ENCODE results near the gene L1TD1.
"Not testable (repeated sequence)": the region's sequence is repeated elsewhere in the genome, so short reads cannot be mapped to it uniquely, and the experiment has no call there.

Gene L1TD1

GRCh38 chr1:62208087-62208486 lies 13.4 kb downstream of the L1TD1 start:
- DNase-seq, result no peak

DNA sequence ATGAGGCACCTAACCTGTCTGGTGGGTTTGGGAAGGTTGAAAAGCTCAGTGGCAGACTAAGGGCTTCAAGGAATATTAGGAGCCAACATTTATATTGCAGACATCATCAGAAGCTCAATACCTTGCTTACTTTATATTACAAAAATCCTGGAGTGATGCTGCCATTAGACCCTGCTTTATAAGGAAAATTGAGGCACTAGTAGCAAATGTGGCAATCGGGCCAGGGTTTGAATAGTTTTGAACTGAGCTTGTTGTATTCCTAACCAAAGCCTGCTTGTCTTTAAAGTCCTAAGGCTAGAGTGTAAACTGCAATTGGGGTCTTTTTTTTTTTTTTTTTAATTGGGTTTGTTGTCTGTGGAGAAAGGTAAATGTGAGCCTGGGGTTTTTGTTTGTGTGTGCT lies 14.3 kb downstream of the L1TD1 start:
- DNase-seq, result no peak

DNA sequence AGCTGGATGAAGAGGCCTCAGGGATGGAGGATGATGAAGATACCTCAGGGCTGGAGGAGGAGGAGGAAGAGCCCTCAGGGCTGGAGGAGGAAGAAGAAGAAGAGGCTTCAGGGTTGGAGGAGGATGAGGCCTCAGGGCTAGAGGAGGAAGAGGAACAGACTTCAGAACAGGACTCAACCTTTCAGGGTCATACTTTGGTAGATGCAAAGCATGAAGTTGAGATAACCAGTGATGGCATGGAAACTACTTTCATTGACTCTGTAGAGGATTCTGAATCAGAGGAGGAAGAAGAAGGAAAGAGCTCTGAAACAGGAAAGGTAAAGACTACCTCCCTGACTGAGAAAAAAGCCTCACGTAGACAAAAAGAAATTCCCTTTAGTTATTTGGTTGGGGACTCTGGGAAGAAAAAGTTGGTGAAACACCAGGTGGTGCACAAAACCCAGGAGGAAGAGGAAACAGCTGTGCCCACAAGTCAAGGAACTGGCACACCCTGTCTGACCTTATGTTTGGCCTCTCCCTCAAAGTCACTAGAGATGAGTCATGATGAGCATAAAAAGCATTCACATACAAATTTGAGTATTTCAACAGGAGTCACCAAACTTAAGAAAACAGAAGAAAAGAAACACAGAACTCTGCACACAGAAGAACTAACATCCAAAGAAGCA lies 15.4 kb downstream of the L1TD1 start:
- DNase-seq, result no peak

DNA sequence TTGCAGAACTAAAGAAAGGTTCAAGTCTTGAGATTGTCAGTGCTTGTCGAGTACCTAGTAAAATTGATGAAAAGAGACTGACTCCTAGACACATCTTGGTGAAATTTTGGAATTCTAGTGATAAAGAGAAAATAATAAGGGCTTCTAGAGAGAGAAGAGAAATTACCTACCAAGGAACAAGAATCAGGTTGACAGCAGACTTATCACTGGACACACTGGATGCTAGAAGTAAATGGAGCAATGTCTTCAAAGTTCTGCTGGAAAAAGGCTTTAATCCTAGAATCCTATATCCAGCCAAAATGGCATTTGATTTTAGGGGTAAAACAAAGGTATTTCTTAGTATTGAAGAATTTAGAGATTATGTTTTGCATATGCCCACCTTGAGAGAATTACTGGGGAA lies 16.3 kb downstream of the L1TD1 start:
- DNase-seq, result no peak

GRCh38 chr1:62212411-62212810 lies 17.8 kb downstream of the L1TD1 start:
- no peak for DNase-seq

DNA sequence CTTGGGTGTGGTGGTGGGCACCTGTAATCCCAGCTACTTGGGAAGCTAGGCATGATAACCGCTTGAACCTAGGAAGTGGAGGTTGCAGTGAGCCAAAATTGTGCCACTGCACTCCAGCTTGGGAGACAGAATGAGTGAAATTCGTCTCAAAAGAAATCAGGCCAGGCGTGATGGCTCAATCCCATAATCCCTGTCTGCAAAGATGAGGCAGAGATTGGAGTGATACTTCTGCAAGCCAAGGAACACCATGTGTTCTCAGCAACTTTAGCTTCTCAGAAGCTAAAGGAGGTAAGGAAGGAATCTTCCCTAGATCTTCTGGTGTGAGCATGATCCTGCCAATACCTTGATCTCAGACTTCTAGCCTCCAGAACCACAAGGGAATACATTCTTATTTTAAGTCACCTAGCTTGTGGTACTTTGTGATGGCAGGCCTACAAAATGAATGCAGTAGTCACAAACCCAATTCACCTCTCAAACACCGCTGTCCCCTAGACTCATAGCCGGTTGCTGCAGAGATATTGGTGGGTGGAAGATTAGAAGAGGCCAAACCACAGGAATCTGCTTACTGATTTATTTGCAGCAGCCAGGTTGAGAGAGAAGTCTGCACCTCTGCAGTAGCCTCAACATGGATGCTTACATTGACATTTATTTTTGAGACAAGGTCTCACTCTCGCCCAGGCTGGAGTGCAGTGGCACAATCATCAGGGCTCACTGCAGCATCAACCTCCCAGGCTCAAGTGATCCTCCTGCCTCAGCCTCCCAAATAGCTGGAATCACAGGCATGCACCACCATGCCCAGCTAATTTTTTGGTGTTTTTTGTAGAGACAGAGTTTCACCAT lies 18.6 kb downstream of the L1TD1 start:
- no peak for DNase-seq

DNA sequence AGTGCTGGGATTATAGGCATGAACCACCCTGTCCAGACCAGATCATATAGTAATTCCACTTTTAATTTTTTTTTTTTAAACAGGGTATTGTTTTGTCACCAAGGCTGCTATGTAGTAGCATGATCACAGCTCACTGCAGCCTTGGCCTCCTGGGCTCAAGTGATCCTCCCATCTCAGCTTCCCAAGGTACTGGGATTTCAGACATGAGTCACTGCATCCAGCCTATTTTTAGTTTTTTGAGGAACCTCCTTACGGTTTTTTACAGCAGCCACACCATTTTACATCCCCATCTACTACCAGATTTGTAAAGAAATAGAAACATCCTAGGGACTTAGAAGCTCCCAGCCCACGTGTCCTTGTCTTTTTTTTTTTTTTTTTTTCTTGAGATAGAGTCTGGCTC lies 24.0 kb downstream of the L1TD1 start:
- DNase-seq, result no peak

DNA sequence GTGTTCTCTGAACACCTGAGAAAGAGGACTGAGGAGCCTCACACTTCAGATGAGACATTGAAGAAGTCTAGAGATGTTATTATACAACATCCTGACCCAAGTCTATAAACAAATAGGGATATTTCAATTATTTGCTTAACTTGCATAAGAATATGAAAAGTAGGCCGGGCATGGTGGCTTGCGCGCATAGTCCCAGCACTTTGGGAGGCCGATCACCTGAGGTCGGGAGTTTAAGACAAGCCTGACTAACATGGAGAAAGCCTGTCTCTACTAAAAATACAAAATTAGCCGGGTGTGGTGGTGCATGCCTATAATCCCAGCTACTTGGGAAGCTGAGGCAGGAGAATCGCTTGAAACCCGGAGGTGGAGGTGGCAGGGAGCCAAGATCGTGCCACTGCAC lies 25.8 kb downstream of the L1TD1 start:
- DNase-seq, result not testable (repeated sequence)

- DNase-seq, result no peak
These were observed 26.5 kb downstream of the L1TD1 start for GRCh38 chr1:62221171-62221570.

GRCh38 chr1:62222321-62222720 lies 27.7 kb downstream of the L1TD1 start:
- DNase-seq, result no peak

DNA sequence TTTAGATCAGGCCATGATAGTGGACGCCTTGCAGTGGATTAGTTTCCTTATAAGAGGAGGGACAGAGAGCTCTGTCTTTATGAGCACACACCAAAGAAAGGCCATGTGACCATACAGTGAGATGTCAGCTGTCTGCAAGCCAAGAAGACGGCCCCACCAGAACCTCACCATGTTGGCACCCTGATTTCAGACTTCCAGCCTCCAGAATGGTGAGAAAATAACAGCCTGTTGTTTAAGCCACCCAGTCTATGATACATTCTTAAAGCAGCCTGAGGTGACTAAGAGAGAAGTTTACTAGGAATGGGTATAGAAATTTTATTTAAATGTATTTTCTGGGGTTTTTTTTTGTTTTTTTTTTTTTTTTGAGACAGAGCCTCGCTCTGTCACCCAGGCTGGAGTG lies 29.5 kb downstream of the L1TD1 start:
- DNase-seq, result no peak

DNA sequence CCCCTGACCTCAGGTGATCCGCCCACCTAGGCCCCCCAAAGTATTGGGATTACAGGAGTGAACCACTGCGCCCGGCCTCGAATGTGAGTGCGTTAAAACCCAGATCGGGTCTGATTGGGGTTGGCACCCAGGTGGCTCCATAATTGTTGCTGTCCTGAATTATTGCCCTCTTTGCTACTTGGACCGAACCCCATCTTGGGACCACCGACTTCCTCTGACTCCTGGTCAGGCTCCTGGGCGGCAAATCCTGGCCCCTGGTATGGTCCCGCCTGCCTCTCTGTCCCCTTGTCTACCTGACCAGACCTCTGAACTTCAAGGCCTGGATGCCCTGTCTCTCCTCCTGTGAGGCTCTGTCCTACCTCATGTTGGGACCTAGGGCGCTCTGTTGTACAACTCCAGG lies 32.8 kb downstream of the L1TD1 start:
- DNase-seq, result no peak

DNA sequence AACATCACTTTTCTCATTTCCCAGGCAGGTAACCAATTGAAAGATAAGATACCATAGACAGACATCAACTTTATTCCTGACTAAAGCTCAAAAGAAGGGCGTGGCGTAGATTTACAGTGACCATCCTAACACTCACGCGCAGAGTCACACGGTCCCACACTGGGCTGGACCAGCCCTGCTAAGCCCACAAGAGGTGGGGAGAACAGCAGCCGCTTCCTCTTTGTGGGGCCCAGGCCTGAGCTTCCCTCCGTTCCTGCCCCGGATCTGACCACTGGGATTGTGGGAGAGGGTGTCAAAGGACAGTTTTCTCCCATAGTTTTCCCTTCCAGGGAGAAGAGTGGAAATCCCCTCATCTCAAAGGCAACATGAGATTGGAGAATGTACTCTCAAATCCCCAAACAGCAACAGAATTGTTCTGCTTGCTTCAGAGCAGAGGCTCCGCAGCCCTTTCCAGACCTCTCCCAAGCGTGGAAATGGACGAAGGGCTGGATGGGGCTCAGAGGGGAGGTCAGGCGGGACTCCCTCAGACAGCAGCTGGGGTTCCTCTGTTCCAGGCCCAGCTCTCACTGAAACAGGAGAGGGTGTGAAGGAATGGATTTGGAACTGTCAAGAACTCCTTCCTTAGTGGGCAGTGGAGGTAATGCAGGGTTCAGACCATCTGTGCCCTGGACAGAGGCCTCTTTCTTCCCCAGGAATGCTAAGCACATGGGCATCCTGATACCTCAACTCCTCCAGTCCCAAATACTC lies 33.7 kb downstream of the L1TD1 start:
- DNase-seq, result no peak

DNA sequence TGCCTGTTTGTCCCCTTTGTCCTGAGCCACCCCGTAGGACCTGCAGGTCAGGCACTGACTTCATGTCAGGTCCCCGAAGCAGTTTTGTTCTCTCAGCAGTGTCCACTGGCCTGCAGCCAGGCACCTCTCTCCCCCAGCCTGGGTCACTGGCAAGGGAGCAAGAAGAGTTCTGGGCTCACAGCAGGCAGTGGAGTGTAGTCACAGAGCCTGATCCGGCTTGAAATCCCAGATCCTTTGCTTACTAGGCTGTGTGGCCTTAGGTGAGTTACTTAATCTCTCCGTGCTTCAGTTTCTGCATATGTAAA lies 34.2 kb downstream of the L1TD1 start:
- DNase-seq, result no peak

DNA sequence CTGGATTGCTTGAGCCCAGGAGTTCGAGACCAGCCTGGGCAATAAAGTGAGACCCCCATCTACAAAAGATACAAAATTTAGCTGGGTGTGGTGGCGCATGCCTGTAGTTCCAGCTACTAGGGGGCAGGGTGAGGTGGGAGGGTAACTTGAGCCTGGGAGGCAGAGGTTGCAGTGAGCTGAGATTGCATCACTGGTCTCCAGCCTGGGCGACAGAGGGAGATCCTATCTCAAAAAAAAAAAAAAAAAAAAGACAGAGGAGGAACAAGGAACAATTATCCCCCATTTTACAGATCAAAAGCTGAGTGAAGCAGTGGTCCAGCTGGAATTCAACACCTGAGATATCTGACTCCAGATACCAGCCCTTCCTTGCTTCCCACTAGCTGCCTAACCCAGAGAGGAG lies 34.8 kb downstream of the L1TD1 start:
- DNase-seq, result no peak

DNA sequence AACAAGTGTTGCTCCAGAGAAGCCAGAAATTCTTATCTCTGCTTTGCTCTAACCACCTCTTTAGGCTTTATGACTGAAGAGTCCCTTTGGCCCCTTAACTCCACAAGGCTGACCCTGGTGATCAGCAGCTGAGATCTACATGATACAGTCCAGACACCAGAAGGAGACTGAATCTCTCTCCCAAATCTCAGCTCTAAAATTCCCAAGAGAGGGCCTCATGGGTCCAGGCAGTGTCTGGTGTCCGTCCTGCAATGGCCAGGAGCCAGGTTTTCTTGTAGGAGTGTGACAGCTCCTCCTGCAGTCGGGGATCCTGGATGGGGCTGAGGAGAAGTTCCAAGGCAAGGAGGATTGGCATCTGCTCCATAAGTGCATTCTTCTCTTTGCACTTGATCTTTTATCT lies 35.3 kb downstream of the L1TD1 start:
- DNase-seq, result no peak

DNA sequence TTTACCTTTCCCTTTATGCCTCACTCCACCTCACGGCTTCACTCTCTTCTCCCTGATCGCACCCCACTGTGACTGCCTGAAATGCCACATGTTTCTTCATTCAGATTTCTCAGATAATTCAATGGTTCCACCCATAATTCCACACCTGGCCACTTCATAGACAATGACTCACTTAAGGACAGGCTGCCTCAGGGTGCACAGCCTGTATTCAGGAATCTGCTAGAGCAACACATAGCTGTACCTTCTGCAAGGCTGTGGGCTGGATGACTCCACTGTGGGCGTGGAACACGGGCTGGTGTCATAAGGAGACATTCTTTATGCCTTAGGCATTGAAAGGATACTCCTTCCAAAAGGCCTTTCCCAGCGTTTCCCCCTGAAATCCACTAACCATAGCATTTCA lies 36.1 kb downstream of the L1TD1 start:
- DNase-seq, result no peak

DNA sequence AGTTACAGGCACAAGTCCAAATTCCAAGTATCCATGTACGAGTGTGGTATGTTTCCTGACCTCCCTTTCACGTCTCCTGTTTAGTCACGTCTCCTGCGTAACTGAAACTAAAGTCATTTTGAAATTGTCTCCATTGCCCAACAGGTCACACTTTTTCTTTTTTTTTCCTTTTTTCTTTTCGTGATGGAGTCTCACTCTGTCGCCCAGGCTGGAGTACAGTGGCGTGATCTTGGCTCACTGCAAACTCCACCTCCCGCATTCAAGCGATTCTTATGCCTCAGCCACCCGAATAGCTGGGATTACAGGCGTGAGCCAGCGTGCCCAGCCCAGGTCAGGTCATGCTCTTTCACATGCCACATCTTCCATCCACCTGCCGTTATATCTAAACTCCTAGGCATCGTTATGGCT lies 38.2 kb downstream of the L1TD1 start:
- DNase-seq, result no peak

- no peak for DNase-seq
These were observed 39.3 kb downstream of the L1TD1 start for GRCh38 chr1:62233926-62234450.

GRCh38 chr1:62234688-62235087 lies 40.0 kb downstream of the L1TD1 start:
- DNase-seq, result no peak

DNA sequence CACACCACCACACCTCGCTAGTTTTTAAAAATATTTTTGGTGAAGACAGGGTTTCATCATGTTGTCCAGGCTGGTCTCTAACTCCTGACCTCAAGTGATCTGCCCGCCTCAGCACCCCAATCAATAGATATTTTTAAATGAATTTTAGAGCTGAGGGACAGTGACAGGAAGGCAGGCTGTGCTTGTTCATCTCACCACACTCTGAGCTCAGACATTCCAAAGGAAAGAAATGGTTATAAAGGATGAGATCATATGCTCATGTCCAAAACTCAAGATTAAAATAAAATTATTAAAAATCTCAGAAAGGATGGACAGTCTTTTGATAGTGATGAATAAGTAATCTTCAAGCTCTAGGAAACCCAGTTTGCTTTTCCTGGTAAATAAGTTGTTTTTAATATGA lies 40.9 kb downstream of the L1TD1 start:
- no peak for DNase-seq

DNA sequence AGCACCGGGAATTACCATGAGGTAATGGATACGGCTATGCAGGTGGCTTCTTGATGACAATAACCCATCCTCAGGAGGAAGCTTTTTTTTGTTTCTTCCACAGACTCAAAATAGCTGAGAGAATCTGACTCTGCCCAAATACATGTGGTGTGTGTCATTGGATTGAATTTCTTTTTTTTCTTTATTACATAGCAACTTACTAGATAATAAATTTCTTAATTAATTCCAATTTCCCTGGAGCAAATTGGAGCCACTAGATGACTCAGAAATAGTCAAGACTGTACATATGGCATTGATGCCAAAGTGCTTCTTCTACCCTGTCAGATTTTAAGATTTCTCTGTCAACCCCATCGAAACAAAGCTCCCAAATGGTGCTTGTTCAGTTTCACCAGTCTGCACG lies 42.7 kb downstream of the L1TD1 start:
- DNase-seq, result no peak

GRCh38 chr1:62237950-62238374 lies 43.3 kb downstream of the L1TD1 start:
- DNase-seq, result no peak

- no peak for DNase-seq
These were observed 43.9 kb downstream of the L1TD1 start for GRCh38 chr1:62238507-62238906.

Data from NCI-H1048 (cell line).